G401 (cell line): ENCODE measurements around the gene FZD10. TPM values are rescaled to one million over a fixed set of nuclear protein-coding genes. Genes with fewer than 3 reads are reported as not detected.

Source experiments
- DNase-seq: peaks from one replicate; pipeline ENCODE4 v3.0.0-alpha.2; 2015; ENCODE audit warnings: low spot score
- in situ Hi-C: cut with HindIII; loops from 2 replicates; pipeline ENCODE4 v1.10.0; 2016; ENCODE audit warnings: low sequenced_read_pairs, mixed read lengths
- total RNA-seq: library from RNA; depleted of rRNA; stranded (reverse); fragments of >200 nt; shearing (Covaris generic); gene quantifications from 2 replicates; pipeline ENCODE4 v1.2.3, GENCODE V29; 2014; rRNA removed

The FZD10 gene
- total RNA-seq, 1 experiment from 2014 or later = not detected

GRCh38 chr12:130198026-130198662, 35.9 kb downstream of the FZD10 start:
- DNase-seq = peak; percentile 86
- in situ Hi-C loops = no loop called here

GRCh38 chr12:130198663-130199060, 36.4 kb downstream of the FZD10 start:
- in situ Hi-C loops = no loop called here
- no peak for DNase-seq

- in situ Hi-C loops = no loop called here
- DNase-seq = no peak
These were observed 37.5 kb downstream of the FZD10 start for GRCh38 chr12:130199581-130200390.

- in situ Hi-C loops = no loop called here
- DNase-seq = no peak
These were observed 38.2 kb downstream of the FZD10 start for GRCh38 chr12:130200445-130200844.

GRCh38 chr12:130201037-130201436, 38.8 kb downstream of the FZD10 start:
- in situ Hi-C loops = no loop called here

GRCh38 chr12:130202201-130202600, 39.9 kb downstream of the FZD10 start:
- in situ Hi-C loops = no loop called here
- DNase-seq = no peak

More at GRCh38 chr12:130201037-130201436, 38.8 kb downstream of the FZD10 start:
- no peak for DNase-seq

- in situ Hi-C loops = no loop called here
- DNase-seq = peak; percentile 38
These were observed 40.9 kb downstream of the FZD10 start for GRCh38 chr12:130203151-130203550.

- in situ Hi-C loops = no loop called here
- no peak for DNase-seq
These were observed 42.3 kb downstream of the FZD10 start for GRCh38 chr12:130204541-130204953.

GRCh38 chr12:130205495-130205894, 43.2 kb downstream of the FZD10 start:
- DNase-seq = no peak
- in situ Hi-C loops = no loop called here

- in situ Hi-C loops = no loop called here
- DNase-seq = no peak
These were observed 50.2 kb downstream of the FZD10 start for GRCh38 chr12:130212384-130212989.

- in situ Hi-C loops = no loop called here
- DNase-seq = no peak
These were observed 51.0 kb downstream of the FZD10 start for GRCh38 chr12:130213249-130213648.

- no peak for DNase-seq
- in situ Hi-C loops = no loop called here
These were observed 52.6 kb downstream of the FZD10 start for GRCh38 chr12:130214686-130215395.

Other genes with a start within 250 kb of the FZD10 start
- 0.74 and 2.6 TPM in 2 replicates for gene PIWIL1, start 175.4 kb downstream of the FZD10 start, total RNA-seq